ENCODE data around the gene SMTNL2. TPM values are rescaled to one million over a fixed set of nuclear protein-coding genes. Genes with fewer than 3 reads are reported as not detected.

Gene SMTNL2
- total RNA-seq, 1 experiment from 2014 or later = 39.3 TPM

DNA sequence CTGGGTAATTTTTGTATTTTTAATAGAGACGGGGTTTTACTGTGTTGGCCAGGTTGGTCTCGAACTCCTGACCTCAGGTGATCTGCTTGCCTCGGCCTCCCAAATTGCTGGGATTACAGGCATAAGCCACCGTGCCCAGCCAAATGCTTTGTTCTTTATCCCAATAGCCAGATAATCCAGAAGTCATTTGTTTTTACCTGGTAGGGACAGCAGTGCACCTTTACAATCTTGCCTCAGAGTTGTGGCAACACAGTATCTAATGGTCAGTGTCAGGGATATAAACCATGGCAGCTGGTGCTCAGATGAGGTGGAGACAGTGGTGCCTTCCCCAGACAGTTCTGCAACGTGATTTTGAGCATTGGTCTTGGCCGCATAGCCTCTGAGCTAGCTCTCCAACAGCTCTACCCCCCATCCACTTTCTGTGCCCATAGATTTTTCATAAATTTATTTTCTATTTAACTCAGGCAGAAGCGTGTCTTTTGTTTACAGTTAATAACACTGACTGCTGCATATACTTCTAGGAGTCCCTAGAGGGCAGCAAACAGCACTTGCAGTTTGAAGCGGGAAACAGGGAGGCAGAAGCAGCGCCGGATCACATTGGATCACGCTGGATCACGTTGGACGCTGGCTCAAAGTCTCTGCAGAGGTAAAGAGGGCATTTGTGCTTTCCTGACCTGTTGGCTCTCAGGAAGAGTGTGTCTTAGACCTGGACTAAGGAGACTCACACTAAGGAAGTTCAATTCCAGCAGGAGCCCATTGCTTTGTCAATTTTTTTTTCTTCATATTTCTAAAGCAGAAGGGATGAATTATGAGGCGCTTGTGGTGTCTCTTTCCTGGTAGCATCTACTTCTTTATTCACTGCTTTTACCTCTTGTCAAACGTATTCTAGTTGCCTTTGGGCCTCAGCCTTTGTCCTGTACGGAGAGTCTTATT, 18.9 kb upstream of the SMTNL2 start:
- Histone ChIP-seq H3K4me1 (peaks cover 5% of the 10 kb centered on the region; the same call in 1 of the 2 replicates), H3K4me3 (ENCODE audit: low read depth, low read length) (no peak overlapping the region), H3K9me3 (no peaks in the 10 kb centered on the region), H3K27me3 (replicated peaks; ENCODE audit: control insufficient read depth, insufficient read depth, low read length) (no peaks in the 10 kb centered on the region), H3K36me3 (ENCODE audit: control insufficient read depth, insufficient read depth, low read length) (no peaks in the 10 kb centered on the region)
- Mint-ChIP-seq H3K27ac (ENCODE audit: unreplicated experiment) (no peak overlapping the region), H3K4me3 (ENCODE audit: unreplicated experiment) (peak overlapping the region; percentile 45), H3K4me1 (ENCODE audit: low read depth, unreplicated experiment) (peaks cover 6% of the 10 kb centered on the region), H3K27me3 (ENCODE audit: insufficient read depth, unreplicated experiment) (no peaks in the 10 kb centered on the region), H3K9me3 (ENCODE audit: unreplicated experiment) (no peaks in the 10 kb centered on the region), H3K36me3 (ENCODE audit: insufficient read depth, unreplicated experiment) (no peaks in the 10 kb centered on the region)
- CTCF ChIA-PET = interaction anchor here (0.7 kb wide), 1 partner anchor 35 kb away, joined by 3 read pairs; no protein-coding TSS in a partner anchor
- POLR2A ChIA-PET = no interaction called here
- BruUV-seq (replicated peaks) = no TSS peak
- TF ChIP-seq, protein P1, sequence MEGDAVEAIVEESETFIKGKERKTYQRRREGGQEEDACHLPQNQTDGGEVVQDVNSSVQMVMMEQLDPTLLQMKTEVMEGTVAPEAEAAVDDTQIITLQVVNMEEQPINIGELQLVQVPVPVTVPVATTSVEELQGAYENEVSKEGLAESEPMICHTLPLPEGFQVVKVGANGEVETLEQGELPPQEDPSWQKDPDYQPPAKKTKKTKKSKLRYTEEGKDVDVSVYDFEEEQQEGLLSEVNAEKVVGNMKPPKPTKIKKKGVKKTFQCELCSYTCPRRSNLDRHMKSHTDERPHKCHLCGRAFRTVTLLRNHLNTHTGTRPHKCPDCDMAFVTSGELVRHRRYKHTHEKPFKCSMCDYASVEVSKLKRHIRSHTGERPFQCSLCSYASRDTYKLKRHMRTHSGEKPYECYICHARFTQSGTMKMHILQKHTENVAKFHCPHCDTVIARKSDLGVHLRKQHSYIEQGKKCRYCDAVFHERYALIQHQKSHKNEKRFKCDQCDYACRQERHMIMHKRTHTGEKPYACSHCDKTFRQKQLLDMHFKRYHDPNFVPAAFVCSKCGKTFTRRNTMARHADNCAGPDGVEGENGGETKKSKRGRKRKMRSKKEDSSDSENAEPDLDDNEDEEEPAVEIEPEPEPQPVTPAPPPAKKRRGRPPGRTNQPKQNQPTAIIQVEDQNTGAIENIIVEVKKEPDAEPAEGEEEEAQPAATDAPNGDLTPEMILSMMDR (IDR thresholded peaks at IDR 0.05; ENCODE audit: insufficient read depth in 1 of 2, low read depth in 1 of 2, low read length in 1 of 2, severe bottlenecking in 1 of 2, unreplicated experiment in 1 of 2) = peak in 1 of 2 experiments; percentile 60
- intact Hi-C loops (cut with micrococcal nuclease; ENCODE audit: unreplicated experiment) = loop anchor here (1.0 to 10.0 kb wide), 3 partner anchors 19 to 129 kb away; partner anchors contain the start of gene SMTNL2
- peak; percentile 60 to 64 for DNase-seq

DNA sequence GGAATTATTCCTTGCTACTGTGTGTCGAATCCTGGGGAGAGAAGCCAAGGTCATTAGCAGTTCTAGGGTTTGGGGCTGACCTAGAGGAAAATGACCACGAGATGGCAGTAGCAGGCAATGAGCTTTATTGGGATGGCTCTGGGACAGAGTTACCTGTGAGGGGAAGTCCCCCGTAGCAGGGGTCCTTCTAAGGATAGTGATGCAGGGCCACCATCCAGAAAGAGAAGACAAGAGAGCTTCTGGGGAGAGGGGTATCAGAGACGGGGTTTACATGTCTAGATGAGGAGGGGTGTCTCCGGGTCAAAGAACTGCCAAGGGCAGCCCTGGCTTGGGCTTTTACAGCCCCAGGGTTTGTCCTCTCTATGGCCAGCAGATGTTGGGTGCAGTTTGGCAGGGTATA, 17.5 kb upstream of the SMTNL2 start:
- CTCF ChIA-PET = interaction anchor here (0.6 to 2.0 kb wide), 7 partner anchors 12 to 145 kb away, joined by 3 to 22 read pairs (median 4); partner anchors contain the start of genes ARRB2, MYBBP1A and SMTNL2
- Histone ChIP-seq H3K4me1 (peaks cover 5% of the 10 kb centered on the region; the same call in 1 of the 2 replicates), H3K27me3 (replicated peaks; ENCODE audit: control insufficient read depth, insufficient read depth, low read length) (no peaks in the 10 kb centered on the region), H3K36me3 (ENCODE audit: control insufficient read depth, insufficient read depth, low read length) (no peaks in the 10 kb centered on the region), H3K4me3 (ENCODE audit: low read depth, low read length) (no peak overlapping the region), H3K9me3 (no peaks in the 10 kb centered on the region)
- peaks cover 6% of the 10 kb centered on the region for H3K4me1 Mint-ChIP-seq (ENCODE audit: low read depth, unreplicated experiment)
- peak overlapping the region; percentile 10 for H3K27ac Mint-ChIP-seq (ENCODE audit: unreplicated experiment)
- no peak overlapping the region for H3K4me3 Mint-ChIP-seq (ENCODE audit: unreplicated experiment)
- POLR2A ChIA-PET = interaction anchor here (0.5 kb wide), 1 partner anchor 44 kb away, joined by 3 read pairs; no protein-coding TSS in a partner anchor
- no peaks in the 10 kb centered on the region for H3K27me3 Mint-ChIP-seq (ENCODE audit: insufficient read depth, unreplicated experiment)
- intact Hi-C loops (cut with micrococcal nuclease; ENCODE audit: unreplicated experiment) = loop anchor here (1.0 to 10.0 kb wide), 3 partner anchors 18 to 128 kb away; partner anchors contain the start of gene SMTNL2
- peak; percentile 62 to 70 for DNase-seq
- TF ChIP-seq, protein P1 (IDR thresholded peaks at IDR 0.05; ENCODE audit: insufficient read depth in 1 of 2, low read depth in 1 of 2, low read length in 1 of 2, severe bottlenecking in 1 of 2, unreplicated experiment in 1 of 2) = peak; percentile 53 to 71
- H3K9me3 Mint-ChIP-seq (ENCODE audit: unreplicated experiment) = no peaks in the 10 kb centered on the region
- H3K36me3 Mint-ChIP-seq (ENCODE audit: insufficient read depth, unreplicated experiment) = no peaks in the 10 kb centered on the region
- no TSS peak for BruUV-seq (replicated peaks)

DNA sequence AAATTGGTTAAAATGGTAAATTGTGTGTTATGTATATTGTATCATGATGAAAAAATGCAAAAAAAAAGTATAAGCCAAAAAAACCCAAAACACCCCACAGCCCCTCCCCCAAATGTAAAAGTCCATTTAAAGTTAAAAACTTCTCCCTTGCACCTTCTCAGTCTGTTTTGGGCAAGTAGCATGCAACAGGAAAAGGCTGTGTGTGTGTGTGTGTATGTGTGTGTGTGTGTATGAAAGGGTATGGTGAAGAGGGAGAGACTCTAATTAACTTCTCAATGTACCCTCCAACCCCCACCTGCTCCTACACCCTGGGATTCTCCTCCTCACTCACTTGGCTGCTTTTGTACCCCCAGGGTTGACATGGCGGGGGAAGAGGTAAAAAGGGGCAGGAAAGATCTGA, 14.7 kb upstream of the SMTNL2 start:
- Mint-ChIP-seq H3K9me3 (ENCODE audit: unreplicated experiment) (no peaks in the 10 kb centered on the region), H3K27me3 (ENCODE audit: insufficient read depth, unreplicated experiment) (no peaks in the 10 kb centered on the region), H3K4me1 (ENCODE audit: low read depth, unreplicated experiment) (peaks cover 6% of the 10 kb centered on the region), H3K4me3 (ENCODE audit: unreplicated experiment) (no peak overlapping the region), H3K36me3 (ENCODE audit: insufficient read depth, unreplicated experiment) (no peaks in the 10 kb centered on the region), H3K27ac (ENCODE audit: unreplicated experiment) (no peak overlapping the region)
- CTCF ChIA-PET = no interaction called here
- POLR2A ChIA-PET = no interaction called here
- TF ChIP-seq, protein P1 (IDR thresholded peaks at IDR 0.05; ENCODE audit: insufficient read depth in 1 of 2, low read depth in 1 of 2, low read length in 1 of 2, severe bottlenecking in 1 of 2, unreplicated experiment in 1 of 2) = no peak
- no peaks in the 10 kb centered on the region for H3K36me3 ChIP-seq (ENCODE audit: control insufficient read depth, insufficient read depth, low read length)
- no TSS peak for BruUV-seq (replicated peaks)
- intact Hi-C loops (cut with micrococcal nuclease; ENCODE audit: unreplicated experiment) = loop anchor here (10.0 kb wide), 1 partner anchor 125 kb away; no protein-coding TSS in a partner anchor
- DNase-seq = no peak
- no peak overlapping the region for H3K4me3 ChIP-seq (ENCODE audit: low read depth, low read length)
- H3K4me1 ChIP-seq = peaks cover 5% of the 10 kb centered on the region; the same call in 1 of the 2 replicates
- no peaks in the 10 kb centered on the region for H3K27me3 ChIP-seq (replicated peaks; ENCODE audit: control insufficient read depth, insufficient read depth, low read length)
- H3K9me3 ChIP-seq = no peaks in the 10 kb centered on the region
